MCF 10A (cell line): ENCODE results near the gene KPNB1. TPM values are rescaled to one million over a fixed set of nuclear protein-coding genes. Genes with fewer than 3 reads are reported as not detected.

Experiments
- BruUV-seq: library from RNA; stranded (reverse); fragments of 400-500 nt; replicated peaks from 2 replicates; lab custom pipeline; 2021; lab: Mats Ljungman, UMichigan
- CTCF ChIA-PET: fragments of 300-600 bp; sonication (Branson Sonifier 250); formaldehyde crosslinking; extraction: SDS; loops from one replicate; lab custom pipeline; 2021; ENCODE audit warnings: antibody characterized with exemption, inconsistent platforms; lab: Yijun Ruan, JAX
- POLR2A ChIA-PET: fragments of 300-600, 350-650 bp; sonication (Branson Sonifier 250); formaldehyde crosslinking; extraction: SDS; loops from one replicate; lab custom pipeline; 2020; ENCODE audit warnings: antibody characterized with exemption, inconsistent platforms; lab: Yijun Ruan, JAX
- DNase-seq: peaks from one replicate; pipeline ENCODE4 v3.0.0-alpha.2; 2018; ENCODE audit not compliant: unreplicated experiment
- H3K27ac Mint-ChIP-seq: one replicate; pipeline ENCODE4 v1.8.0; 2022; ENCODE audit warnings: mild to moderate bottlenecking, low read depth, mixed read lengths; ENCODE audit not compliant: unreplicated experiment
- H3K27me3 Mint-ChIP-seq: one replicate; pipeline ENCODE4 v1.8.0; 2022; ENCODE audit warnings: mixed read lengths; ENCODE audit not compliant: insufficient read depth, unreplicated experiment
- H3K36me3 Mint-ChIP-seq: one replicate; pipeline ENCODE4 v1.8.0; 2022; ENCODE audit warnings: mild to moderate bottlenecking, moderate library complexity, mixed read lengths; ENCODE audit not compliant: insufficient read depth, unreplicated experiment
- H3K4me1 Mint-ChIP-seq: one replicate; pipeline ENCODE4 v1.8.0; 2022; ENCODE audit warnings: mixed read lengths; ENCODE audit not compliant: insufficient read depth, unreplicated experiment
- H3K4me3 Mint-ChIP-seq: one replicate; pipeline ENCODE4 v1.8.0; 2022; ENCODE audit warnings: mild to moderate bottlenecking, moderate library complexity, mixed read lengths; ENCODE audit not compliant: unreplicated experiment
- H3K9me3 Mint-ChIP-seq: one replicate; pipeline ENCODE4 v1.8.0; 2022; ENCODE audit warnings: mixed read lengths; ENCODE audit not compliant: unreplicated experiment
- CTCF ChIP-seq: fragments of 200-600 bp; IDR thresholded peaks from one replicate; pipeline ENCODE4 v1.8.0; 2022; ENCODE audit warnings: antibody characterized with exemption, mild to moderate bottlenecking; ENCODE audit not compliant: unreplicated experiment
- intact Hi-C: fragments of 100-400 bp; cut with micrococcal nuclease; formaldehyde crosslinking; loops from 2 replicates; pipeline ENCODE4 v1.14.1; 2022
- total RNA-seq: library from RNA; stranded (reverse); gene quantifications from 2 replicates; pipeline ENCODE4 v1.2.3, GENCODE V29; 2022

Gene KPNB1
- total RNA-seq, 1 experiment from 2014 or later, result 609 TPM

- DNase-seq, result no peak
- no peak for TF ChIP-seq CTCF
- no peaks in the 10 kb centered on the region for H3K9me3 Mint-ChIP-seq
- ChIA-PET POLR2A (no interaction called here), CTCF (interaction anchor here (0.6 kb wide), 1 partner anchor 77 kb away, joined by 3 read pairs; no protein-coding TSS in a partner anchor)
- no peak overlapping the region for H3K27ac Mint-ChIP-seq
- H3K4me3 Mint-ChIP-seq, result no peak overlapping the region
- no TSS peak for BruUV-seq
- no peaks in the 10 kb centered on the region for H3K36me3 Mint-ChIP-seq
- H3K4me1 Mint-ChIP-seq, result peaks cover 22% of the 10 kb centered on the region
- intact Hi-C loops, result no loop called here
- peaks cover 85% of the 10 kb centered on the region for H3K27me3 Mint-ChIP-seq
Observed at GRCh38 chr17:47715669-47716325, 66.1 kb downstream of the KPNB1 start.

GRCh38 chr17:47716375-47716774, 66.7 kb downstream of the KPNB1 start:
- peaks cover 89% of the 10 kb centered on the region for H3K27me3 Mint-ChIP-seq
- H3K9me3 Mint-ChIP-seq, result no peaks in the 10 kb centered on the region
- peaks cover 22% of the 10 kb centered on the region for H3K4me1 Mint-ChIP-seq
- no TSS peak for BruUV-seq
- ChIA-PET POLR2A (no interaction called here), CTCF (no interaction called here)
- TF ChIP-seq CTCF, result no peak
- no peak overlapping the region for H3K4me3 Mint-ChIP-seq
- H3K36me3 Mint-ChIP-seq, result no peaks in the 10 kb centered on the region
- no peak for DNase-seq
- intact Hi-C loops, result no loop called here
- H3K27ac Mint-ChIP-seq, result no peak overlapping the region

DNA sequence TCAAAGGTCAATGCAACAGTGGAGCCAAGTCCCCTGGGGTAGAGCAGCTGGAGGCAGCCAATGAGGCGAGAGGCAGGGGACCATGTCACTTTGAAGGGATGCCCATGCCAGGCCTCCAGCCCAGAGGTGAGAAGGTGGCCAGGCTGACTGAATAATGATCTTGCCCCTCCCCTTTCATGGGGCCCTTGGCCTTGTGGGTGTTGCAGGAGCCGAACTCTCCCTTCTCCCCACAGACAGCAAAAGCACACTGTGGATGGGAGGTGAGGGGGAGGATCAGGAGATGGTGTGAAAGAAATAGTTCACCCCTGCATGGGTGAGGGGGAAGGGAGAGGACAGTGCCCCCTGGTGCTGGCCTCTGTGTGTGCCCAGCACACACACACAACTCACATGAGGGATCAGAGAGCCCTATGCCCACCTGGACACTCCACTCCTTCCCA, 67.6 kb downstream of the KPNB1 start:
- CTCF ChIA-PET, result no interaction called here
- Mint-ChIP-seq H3K4me1 (peaks cover 22% of the 10 kb centered on the region), H3K36me3 (no peaks in the 10 kb centered on the region), H3K27me3 (peaks cover 98% of the 10 kb centered on the region), H3K4me3 (no peak overlapping the region), H3K9me3 (no peaks in the 10 kb centered on the region), H3K27ac (no peak overlapping the region)
- no peak for DNase-seq
- no peak for TF ChIP-seq CTCF
- BruUV-seq, result no TSS peak
- intact Hi-C loops, result no loop called here
- POLR2A ChIA-PET, result no interaction called here

GRCh38 chr17:47717979-47718621, 68.4 kb downstream of the KPNB1 start:
- no peak for DNase-seq
- CTCF ChIA-PET, result interaction anchor here (1.4 kb wide), 1 partner anchor 19 kb away, joined by 7 read pairs; no protein-coding TSS in a partner anchor
- Mint-ChIP-seq H3K27ac (no peak overlapping the region), H3K27me3 (peaks cover 97% of the 10 kb centered on the region), H3K9me3 (no peaks in the 10 kb centered on the region), H3K4me3 (no peak overlapping the region), H3K36me3 (no peaks in the 10 kb centered on the region), H3K4me1 (peaks cover 22% of the 10 kb centered on the region)
- POLR2A ChIA-PET, result interaction anchor here (1.0 kb wide), 1 partner anchor 30 kb away, joined by 3 read pairs; no protein-coding TSS in a partner anchor
- no TSS peak for BruUV-seq
- intact Hi-C loops, result no loop called here
- no peak for TF ChIP-seq CTCF
